ENCODE data around the gene GNA14.
"Not testable (repeated sequence)": the region's sequence is repeated elsewhere in the genome, so short reads cannot be mapped to it uniquely, and the experiment has no call there.

Gene GNA14

DNA sequence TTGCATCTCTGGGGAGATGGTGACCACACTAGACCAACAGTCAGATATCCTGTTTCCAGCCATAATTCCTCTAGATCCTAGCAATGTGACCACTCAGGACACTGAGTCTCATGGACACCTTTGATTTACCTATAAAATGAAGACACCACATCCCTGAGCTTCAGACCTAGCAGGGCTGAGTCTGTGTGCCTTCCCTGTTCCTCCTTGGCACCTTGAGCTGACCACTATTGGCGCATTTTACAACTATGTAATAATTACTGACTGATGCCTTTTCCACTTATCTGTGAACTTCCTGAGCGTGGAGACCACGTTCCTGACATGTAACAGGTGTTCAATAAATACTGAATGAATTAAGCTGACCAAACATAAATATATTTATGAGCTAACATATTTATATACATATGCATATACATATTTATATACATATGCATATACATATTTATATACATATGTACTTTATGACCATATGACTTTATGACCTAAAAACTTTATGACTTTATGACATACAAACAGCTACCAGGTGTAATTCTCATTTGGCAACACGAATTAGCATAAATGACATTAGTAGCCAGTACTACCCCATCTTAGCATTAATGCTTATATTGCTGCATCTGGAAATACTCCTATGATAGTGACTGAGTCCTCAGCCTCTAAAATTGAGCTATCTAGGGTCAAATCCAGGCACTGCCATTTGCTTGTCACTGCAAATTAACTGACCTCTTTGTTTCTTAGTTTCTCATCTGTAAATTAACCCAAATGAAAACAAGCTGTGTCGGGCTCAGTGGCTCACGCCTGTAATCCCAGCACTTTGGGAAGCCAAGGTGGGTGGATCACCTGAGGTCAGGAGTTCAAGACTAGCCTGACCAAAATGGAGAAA lies 150.6 kb downstream of the GNA14 start:
- in situ Hi-C loops (cut with MboI; ENCODE audit: low sequenced_read_pairs) = no loop called here

DNA sequence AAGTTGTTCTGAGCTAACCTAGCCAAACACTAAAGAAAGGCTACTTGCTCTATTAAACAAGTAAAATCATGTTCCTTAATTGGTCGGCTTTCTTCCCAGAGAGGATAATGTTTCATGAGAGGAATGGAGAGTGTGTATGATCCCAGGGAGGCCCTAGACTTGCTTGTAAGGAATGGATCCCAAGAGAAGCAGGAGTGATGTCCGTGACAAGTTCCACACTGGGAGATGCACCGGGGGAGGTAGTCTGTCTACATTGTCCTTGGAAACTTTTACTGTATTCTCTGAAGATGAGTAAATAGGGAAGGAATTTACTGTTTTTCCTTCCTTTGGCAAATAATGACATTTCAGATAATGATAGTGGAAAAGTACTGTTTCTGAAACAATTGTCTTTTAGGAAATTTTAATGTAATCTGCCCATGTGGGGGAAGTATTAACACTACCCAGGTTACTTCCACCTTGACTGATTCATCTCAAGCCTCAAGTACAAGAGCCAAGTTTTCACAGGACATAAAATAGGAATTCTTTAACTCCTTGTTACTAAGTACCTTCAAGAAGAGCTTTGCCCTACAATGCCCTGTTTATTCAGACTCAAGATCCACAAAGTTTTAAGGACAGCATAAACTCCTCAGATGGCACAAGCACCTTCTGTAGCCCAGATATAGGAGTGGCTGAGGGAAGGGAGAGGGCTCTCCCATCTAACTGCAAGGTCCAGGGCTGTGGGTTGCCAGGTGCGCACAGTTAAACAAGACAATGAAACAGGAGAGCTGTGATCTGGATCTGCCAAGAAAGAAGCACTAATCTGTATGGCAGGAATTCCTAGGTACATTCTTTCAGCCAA lies 152.1 kb downstream of the GNA14 start:
- in situ Hi-C loops (cut with MboI; ENCODE audit: low sequenced_read_pairs) = no loop called here

DNA sequence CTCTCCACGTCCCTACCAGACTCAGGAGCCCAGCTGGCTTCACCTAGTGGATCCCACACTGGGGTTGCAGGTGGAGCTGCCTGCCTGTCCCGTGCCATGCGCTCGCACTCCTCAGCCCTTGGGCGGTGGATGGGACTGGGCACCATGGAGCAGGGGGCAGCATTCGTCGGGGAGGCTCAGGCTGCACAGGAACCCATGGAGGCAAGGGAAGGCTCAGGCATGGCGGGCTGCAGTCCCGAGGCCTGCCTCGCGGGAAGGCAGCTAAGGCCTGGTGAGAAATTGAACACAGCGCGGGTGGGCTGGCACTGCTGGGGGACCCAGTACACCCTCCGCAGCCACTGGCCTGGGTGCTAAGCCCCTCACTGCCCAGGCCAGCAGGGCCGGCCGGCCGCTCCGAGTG lies 157.8 kb downstream of the GNA14 start:
- in situ Hi-C loops (cut with MboI; ENCODE audit: low sequenced_read_pairs) = not testable (repeated sequence)

DNA sequence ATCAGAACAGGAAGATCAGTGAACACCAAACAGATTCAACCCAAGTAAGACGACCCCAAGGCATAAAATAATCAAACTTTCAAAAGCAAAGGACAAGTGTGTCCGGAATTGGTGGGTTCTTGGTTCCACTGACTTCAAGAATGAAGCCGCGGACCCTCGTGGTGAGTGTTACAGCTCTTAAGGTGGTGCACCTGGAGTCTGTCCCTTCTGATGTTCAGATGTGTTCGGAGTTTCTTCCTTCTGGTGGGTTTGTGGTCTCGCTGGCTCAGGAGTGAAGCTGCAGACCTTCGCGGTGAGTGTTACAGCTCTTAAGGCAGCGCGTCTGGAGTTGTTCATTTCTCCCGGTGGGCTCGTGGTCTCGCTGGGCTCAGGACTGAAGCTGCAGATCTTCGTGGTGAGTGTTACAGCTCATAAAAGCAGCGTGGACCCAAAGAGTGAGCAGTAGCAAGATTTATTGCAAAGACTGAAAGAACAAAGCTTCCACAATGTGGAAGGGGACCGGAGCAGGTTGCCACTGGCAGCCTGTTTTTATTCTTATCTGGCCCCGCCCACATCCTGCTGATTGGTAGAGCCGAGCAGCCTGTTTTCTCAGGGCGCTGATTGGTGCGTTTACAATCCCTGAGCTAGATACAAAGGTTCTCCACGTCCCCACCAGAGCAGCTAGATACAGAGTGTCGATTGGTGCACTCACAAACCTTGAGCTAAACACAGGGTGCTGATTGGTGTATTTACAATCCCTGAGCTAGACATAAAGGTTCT lies 158.5 kb downstream of the GNA14 start:
- in situ Hi-C loops (cut with MboI; ENCODE audit: low sequenced_read_pairs) = not testable (repeated sequence)

DNA sequence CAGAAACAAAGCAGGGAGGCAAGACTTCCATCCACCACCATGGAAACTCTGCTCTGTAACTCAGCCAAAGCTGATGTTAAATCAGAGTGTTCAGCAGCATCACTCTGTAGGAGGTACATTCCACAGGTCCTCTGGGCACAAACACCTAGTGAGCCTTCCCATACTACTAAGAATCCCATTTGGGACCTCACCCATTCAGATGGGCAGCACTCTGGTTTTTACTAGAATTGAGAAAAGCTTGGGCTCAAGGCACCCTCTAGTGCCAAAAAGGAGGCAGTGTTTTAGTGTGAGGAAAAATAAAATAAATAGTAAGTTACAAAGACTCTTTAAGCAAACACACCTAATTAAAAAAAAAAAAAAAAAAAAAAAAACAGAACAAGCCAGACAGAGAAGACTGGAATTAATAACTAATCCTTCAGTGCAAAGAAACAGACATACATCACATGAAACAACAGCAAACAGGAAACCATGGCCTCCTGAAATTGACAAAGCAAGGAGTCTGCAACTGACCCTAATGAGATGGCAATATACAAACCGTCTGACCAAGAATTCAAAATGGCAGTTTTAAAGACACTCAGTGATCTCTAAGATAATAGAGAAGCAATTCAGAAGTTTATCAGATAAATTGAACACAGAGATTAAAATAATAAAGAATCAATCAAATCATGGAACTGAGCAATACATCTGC lies 159.5 kb downstream of the GNA14 start:
- in situ Hi-C loops (cut with MboI; ENCODE audit: low sequenced_read_pairs) = no loop called here

DNA sequence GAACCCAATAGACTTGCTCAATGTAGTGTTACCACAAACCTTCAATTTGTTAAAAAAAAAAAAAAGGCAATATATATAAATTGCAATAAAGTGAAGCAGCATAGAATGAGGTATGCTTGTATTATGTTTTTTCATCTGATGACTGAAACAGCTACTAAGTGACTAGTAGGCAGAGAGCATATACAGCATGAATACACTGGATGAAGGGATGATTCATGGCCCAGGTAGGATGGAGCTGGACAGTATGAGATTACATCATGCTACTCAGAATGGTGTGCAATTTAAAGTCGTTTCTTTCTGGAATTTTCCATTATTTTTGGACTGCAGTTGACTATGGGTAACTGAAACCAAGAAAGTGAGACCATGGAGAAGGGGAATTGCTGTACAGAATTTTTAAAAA lies 161.2 kb downstream of the GNA14 start:
- in situ Hi-C loops (cut with MboI; ENCODE audit: low sequenced_read_pairs) = no loop called here

DNA sequence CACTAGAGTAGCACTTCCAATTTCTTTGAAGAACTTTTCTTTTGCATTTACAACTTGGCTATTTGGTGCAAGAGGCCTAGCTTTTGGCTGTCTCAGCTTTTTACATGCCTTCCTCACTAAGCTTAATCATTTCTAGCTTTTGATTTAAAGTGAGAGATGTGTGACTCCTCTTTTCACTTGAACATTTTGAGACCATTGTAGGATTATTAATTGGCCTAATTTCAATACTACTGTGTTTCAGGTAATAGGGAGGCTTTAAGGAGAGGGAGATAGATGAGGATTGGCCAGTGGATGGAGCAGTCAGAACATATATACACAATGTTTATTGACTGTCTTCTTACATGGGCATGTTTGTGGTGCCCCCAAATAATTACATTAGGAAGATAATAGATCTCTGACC lies 161.7 kb downstream of the GNA14 start:
- in situ Hi-C loops (cut with MboI; ENCODE audit: low sequenced_read_pairs) = no loop called here

DNA sequence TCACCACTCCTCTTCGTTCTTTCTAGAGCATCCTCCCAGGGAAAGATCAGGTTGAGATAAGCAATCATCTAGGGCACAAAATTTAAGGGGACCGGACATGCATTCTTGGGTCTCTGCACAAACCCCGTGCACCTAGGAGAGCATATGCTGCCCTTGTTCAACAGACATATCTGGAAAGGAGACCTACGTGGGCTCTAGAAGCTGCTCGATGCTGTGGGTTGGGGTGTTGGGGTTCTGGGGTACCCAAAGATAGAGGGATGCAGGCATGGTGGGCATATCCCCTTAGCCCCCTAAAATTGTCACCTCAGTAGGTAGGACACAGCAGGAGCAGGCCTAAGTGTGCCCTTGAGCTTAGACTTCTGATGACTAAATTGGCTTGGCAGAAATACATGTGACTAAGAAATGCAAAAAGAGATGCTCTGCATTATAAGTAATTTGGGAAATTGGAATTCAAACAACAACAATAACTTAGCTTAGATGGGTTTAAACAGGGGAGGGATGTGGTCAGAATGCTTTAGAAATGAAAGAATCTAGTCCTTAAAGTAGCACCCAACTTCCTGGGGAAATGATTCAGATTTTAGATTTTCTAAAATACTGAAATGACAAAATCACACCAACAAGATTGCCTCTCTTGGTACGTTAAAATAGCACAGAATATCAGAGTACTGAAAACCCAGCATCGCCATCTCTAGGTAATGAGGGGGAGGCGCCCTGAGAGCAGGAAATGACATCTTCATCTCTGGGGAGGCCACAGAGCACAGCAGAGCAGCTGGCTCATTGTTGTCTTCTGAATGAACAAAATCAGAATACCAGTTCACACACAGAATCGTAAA lies 172.3 kb downstream of the GNA14 start:
- in situ Hi-C loops (cut with MboI; ENCODE audit: low sequenced_read_pairs) = no loop called here

DNA sequence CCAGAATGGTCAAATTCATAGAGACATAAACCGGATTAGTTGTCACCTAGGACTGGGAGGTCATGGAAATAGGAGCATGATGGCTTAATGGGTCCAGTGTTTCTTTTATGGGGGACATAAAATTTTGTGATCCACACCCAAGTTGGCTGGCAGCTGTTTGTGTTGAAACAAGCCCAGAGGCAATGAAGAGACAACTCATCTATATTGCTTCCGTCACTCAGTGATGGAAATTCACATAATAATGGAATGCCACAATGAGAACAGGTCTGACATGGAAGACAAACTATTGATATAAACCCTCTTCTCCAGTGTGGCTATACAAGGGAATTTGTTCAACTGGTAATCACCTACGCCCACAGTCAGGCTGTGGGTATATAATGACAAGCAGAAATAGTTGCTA lies 173.2 kb downstream of the GNA14 start:
- in situ Hi-C loops (cut with MboI; ENCODE audit: low sequenced_read_pairs) = no loop called here

DNA sequence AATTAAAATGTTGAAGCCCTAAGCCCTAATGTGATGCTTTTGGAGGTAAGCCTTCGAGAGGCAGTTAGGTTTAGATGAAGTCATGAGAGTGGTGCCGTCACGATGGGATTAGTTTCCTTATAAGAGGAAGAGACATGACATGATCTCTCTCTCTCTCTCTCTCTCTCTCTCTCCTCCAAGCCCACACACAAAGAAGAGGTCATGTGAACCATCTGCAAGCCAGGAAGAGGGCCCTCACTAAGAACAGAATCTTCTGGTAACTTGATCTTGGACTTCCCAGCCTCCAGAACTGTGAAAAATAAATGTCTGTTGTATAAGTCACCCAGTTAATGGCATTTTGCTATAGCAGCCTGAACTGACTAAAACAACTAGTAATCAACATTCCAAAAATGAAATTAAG lies 175.5 kb downstream of the GNA14 start:
- in situ Hi-C loops (cut with MboI; ENCODE audit: low sequenced_read_pairs) = no loop called here

DNA sequence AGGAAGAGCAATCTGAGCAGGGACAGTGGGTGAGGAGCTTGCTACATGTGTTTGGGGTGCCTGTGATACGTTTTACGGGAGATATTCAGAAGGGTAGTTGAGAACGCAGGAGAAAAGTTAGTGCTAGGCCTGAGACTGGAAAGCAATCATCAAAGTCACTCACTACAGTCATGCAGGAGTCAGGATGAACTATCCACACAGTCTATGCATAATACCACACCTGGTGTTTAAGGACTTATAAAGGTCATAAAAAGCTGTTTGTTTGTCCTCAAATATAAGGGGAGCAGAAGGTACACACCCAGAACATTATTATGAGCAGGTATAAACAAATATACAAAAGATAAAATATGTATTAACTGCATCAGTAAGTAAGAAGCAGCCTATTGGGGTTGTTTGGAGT lies 176.6 kb downstream of the GNA14 start:
- in situ Hi-C loops (cut with MboI; ENCODE audit: low sequenced_read_pairs) = no loop called here

DNA sequence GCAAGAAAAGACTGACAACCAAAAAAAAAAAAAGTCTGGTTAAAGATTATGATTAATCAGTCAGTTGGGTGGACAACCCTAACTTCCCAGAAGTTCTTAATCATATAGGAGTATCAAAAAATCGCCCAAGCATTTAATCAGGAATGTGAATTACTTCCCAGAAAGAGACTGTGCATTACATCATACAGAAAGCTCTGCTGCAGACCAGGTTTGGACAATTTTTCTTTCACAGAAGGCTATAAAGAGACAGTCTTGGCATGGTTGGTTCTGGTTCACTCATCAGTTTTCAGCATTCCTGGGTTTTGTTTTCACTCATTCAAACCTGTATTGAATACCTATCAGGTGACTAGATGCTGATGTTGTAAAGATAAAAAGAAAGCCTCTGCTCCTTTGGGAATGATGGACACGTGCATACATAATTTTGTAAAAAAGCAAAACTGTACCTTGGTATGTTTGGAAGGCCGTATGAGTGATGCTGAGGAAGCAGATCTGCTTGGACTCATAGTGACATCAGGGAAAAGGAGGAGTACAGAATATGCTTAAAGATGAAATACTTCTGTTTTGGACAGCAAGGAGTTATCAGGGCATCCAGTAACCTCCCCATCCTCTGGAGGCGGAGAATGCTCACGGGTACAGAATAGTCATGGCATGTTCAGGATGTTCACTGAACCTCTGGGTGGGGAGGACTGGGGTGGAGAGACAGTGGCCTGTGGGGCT lies 178.4 kb downstream of the GNA14 start:
- in situ Hi-C loops (cut with MboI; ENCODE audit: low sequenced_read_pairs) = no loop called here

DNA sequence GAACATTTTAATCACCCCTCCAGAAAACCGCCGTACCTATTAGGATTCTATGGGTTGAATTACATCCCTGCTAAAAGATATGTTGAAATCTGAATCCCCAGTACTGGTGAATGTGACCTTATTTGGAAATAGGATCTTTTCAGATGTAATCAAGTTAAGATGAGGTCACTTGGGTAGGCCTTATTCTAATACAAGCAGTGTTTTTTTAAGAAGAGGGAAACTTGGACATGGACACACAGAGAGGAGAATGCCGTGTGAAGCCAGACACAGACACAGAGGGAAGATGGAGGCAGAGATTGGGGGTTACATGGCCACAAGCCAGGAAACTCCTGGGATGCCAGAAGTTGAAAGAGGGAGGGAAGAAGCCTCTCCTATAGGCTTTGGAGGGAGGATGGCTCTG lies 183.5 kb downstream of the GNA14 start:
- in situ Hi-C loops (cut with MboI; ENCODE audit: low sequenced_read_pairs) = no loop called here

DNA sequence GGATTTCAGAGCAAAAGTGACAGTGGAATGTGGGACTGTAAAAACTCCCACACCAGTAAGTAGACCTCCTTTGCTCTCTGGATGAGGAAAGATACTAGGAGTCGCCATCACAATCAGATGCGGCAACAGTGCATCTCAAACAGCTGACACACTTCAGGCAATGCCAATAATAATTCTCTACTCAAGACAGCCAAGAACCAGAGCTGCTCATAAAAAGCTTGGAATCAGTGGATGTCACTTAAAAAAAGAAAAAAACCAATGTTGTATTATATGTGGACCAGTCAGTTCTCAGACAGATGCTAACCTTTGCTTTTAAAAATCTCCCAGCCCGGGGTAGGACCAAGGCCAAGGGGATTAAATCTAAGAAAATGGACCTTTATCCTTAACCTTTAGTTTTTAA lies 185.0 kb downstream of the GNA14 start:
- in situ Hi-C loops (cut with MboI; ENCODE audit: low sequenced_read_pairs) = no loop called here

DNA sequence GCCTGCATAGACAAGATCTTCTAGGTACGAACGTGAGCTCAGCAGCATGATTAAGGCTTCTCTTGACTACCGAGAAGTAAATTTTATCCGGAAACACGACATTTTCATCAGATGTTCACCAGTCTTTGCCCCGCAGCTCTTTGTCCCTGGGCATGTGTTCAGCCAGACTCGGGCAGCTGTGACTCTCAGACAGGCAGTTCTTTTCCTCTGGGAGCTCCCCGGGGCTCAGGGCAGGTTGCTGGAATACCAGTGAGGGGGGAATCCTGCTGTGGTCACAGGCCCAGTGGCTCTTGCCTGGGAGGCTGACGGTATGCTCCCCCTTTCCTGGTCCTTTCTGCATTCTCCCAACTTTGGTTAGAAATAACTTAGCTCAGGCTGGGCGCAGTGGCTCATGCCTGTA lies 186.1 kb downstream of the GNA14 start:
- in situ Hi-C loops (cut with MboI; ENCODE audit: low sequenced_read_pairs) = no loop called here

DNA sequence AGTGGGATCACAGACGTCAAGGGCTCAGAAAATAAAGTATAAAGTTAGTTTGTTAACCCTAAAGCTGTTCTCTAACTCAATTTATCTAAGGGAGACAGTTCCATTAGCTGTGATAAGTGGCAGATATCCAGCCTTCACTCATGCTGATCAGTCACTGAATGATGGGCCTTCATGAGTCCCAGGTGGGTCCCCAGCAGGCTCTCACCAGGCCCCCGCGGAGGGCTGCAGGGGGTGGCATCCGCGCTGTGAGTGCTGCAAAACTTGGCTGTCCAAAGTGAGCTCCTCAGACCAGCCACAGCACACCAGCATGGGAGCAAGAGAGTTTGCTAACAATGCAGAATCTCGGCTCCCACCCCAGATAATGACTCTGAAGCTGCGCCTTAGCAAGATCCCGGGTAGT lies 187.2 kb downstream of the GNA14 start:
- in situ Hi-C loops (cut with MboI; ENCODE audit: low sequenced_read_pairs) = no loop called here

DNA sequence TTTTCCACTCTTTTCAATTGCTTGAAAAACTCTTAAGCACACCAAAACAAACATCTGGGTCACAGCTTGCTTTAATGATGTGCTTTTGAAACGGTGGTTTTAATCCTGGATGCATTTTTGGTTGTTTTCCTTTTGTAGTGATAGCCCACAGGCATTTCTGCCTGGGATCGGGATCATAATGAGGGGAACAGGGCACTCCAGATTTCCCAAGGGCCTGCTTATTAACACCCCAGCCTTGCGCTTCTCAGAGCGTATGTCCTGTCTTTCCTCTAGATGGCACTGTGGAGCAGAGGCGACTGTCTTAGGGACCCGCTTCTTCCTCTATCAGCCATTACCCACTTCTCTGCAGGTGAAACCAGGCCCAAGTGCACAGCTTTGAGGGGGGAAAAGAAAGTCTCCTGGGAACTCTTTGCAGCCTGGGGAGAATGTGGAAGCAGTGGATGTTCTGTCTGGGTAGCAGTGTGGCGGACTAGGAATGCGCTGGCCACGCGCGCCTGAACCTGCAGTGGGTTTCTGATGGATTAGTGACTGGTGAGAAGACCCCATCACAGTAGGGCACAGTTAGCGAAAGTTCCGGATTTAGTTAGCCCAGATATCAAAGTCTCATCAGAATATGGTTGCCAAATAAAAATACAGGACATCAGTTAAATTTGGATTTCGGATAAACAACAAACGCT lies 190.1 kb downstream of the GNA14 start:
- in situ Hi-C loops (cut with MboI; ENCODE audit: low sequenced_read_pairs) = no loop called here

DNA sequence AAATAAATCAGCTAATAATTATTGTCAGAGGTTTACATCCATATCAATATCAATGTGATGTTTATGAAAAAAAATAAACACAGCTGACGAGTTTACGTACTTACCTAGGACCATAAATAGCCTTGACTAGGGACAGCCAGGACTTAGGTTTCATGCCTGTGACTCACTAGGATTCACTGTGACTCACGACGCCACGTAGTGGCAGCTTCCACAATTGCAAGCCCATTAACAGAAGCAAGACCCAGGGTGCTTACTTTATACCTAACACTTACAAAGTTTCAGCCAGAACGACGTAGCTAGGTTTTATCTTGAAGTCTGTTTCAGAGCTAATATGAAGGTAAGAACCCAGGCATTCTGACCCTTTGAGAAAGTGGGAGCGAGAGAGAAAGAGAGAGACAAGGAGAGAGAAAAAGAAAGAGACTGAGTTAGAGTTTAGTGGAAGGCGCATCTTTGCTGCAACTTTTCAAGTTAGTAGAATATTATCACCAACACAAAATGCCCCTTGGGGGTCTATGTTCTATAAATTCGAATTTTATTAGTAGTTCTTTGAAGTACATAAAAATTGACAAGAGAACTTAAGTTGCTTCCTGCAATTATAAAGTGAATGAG lies 191.2 kb downstream of the GNA14 start:
- in situ Hi-C loops (cut with MboI; ENCODE audit: low sequenced_read_pairs) = no loop called here
